Measurements from ENCODE around the gene TMEM207.

GRCh38 chr3:190435618-190436017, 14.1 kb downstream of the TMEM207 start:
- TF ChIP-seq CTCF (IDR thresholded peaks at IDR 0.05) (no peak), TAF1 (IDR thresholded peaks at IDR 0.05; ENCODE audit: borderline replicate concordance, low read depth, low read length) (no peak), EP300 (IDR thresholded peaks at IDR 0.05; ENCODE audit: borderline replicate concordance in 1 of 2, low read depth in 1 of 2, low read length in 1 of 2) (no peak), PBX3 (IDR thresholded peaks at IDR 0.05) (no peak), MEF2A (IDR thresholded peaks at IDR 0.05; ENCODE audit: borderline replicate concordance, low read depth) (no peak), REST (IDR thresholded peaks at IDR 0.05; ENCODE audit: low read depth, low read length) (no peak), NRF1 (IDR thresholded peaks at IDR 0.05; ENCODE audit: low read depth, low read length) (no peak), RCOR1 (IDR thresholded peaks at IDR 0.05; ENCODE audit: low read length) (no peak), TEAD4 (IDR thresholded peaks at IDR 0.05; ENCODE audit: borderline replicate concordance, insufficient read depth) (no peak), RAD21 (IDR thresholded peaks at IDR 0.05; ENCODE audit: low read length) (no peak), EZH2phosphoT487 (IDR thresholded peaks at IDR 0.05; ENCODE audit: borderline replicate concordance, low read depth) (no peak)

All from SK-N-SH (cell line).